Progenitor cell of endocrine pancreas (in vitro differentiated cells): ENCODE measurements around the gene APCDD1L. TPM values are rescaled to one million over a fixed set of nuclear protein-coding genes. Genes with fewer than 3 reads are reported as not detected.

Experiments
- DNase-seq: peaks from one replicate; pipeline ENCODE4 v3.0.0; 2021; ENCODE audit warnings: low spot score; ENCODE audit not compliant: unreplicated experiment
- H3K27ac Mint-ChIP-seq: 2 replicates; pipeline ENCODE4 v1.8.0; 2021; ENCODE audit warnings: mild to moderate bottlenecking, moderate library complexity, mixed read lengths
- H3K27me3 Mint-ChIP-seq: 2 replicates; pipeline ENCODE4 v1.8.0; 2021; ENCODE audit warnings: mixed read lengths
- H3K36me3 Mint-ChIP-seq: 2 replicates; pipeline ENCODE4 v1.8.0; 2022; ENCODE audit warnings: mixed read lengths; ENCODE audit not compliant: insufficient read depth
- H3K4me1 Mint-ChIP-seq: 2 replicates; pipeline ENCODE4 v1.8.0; 2021; ENCODE audit warnings: low read depth, mixed read lengths
- H3K4me3 Mint-ChIP-seq: 2 replicates; pipeline ENCODE4 v1.8.0; 2021; ENCODE audit warnings: low read depth, mild to moderate bottlenecking, moderate library complexity, mixed read lengths
- H3K9me3 Mint-ChIP-seq: 2 replicates; pipeline ENCODE4 v1.8.0; 2021; ENCODE audit warnings: low read depth, mixed read lengths
- CTCF ChIP-seq: fragments of 200-600 bp; sonication (generic); IDR thresholded peaks from one replicate; pipeline ENCODE4 v1.5.0; 2021; ENCODE audit warnings: antibody characterized with exemption, mild to moderate bottlenecking; ENCODE audit not compliant: unreplicated experiment
- total RNA-seq: library from RNA; stranded (reverse); gene quantifications from 2 replicates; pipeline ENCODE4 v1.2.1, GENCODE V29; 2021

APCDD1L gene
- total RNA-seq, 1 donor from 2014 or later: not detected

DNA sequence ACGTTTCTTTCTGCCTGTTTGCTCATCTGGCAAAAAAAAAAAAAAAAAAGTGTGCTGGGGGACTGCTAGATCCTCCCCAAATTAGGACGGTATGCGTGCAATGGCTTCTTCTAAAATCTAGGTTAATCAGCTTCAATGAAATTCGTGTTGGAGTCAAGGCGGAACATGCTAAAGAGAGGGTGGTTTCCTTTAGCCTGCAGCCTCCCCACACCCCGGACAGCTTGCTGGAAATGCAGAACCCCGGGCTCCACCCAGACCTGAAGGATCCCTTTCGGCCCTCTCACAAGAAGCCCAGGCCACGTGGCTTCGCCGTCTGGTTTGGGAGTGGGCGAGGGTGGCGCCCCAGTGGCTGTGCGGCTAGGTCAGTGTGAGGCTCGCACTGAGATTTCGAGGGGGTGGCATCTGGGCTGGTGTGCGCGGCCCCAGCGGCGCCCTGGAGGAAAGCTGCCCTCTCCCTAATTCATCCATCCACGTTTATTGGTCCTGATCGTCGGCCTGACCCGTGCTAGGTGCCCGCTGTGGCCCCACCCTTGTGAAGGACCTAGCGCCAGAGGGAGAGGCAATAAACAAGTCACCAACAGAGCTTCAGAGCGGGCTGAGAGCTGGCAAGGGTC, 49.0 kb downstream of the APCDD1L start:
- no peak for TF ChIP-seq CTCF
- Mint-ChIP-seq H3K27ac (no peak overlapping the region), H3K36me3 (no peaks in the 10 kb centered on the region), H3K4me3 (no peak overlapping the region), H3K4me1 (no peaks in the 10 kb centered on the region), H3K27me3 (no peaks in the 10 kb centered on the region), H3K9me3 (no peaks in the 10 kb centered on the region)
- DNase-seq: no peak

DNA sequence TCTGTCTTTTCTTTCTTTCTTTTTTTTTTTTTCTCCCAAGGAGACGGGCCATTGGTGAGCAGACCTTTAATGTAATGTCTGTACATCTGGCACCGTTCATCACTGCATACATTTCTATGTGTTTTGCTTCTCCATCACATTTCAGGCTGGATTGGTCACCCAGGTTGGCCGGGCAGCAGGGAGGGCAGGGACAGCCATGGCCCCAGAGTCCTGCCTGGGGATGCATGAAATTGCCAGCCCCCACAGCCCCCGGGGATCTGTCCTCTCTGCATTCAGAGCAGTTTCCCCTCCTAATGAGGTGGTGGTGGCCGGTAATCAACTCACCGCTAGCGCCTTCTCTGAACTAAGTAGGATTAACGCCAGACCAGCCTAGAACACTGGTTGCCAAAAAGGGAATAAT, 50.4 kb downstream of the APCDD1L start:
- H3K9me3 Mint-ChIP-seq: no peaks in the 10 kb centered on the region
- no peaks in the 10 kb centered on the region for H3K4me1 Mint-ChIP-seq
- H3K36me3 Mint-ChIP-seq: no peaks in the 10 kb centered on the region
- TF ChIP-seq CTCF: no peak
- H3K27me3 Mint-ChIP-seq: no peaks in the 10 kb centered on the region
- no peak overlapping the region for H3K4me3 Mint-ChIP-seq
- no peak for DNase-seq
- no peak overlapping the region for H3K27ac Mint-ChIP-seq

- no peak for DNase-seq
- Mint-ChIP-seq H3K4me1 (no peaks in the 10 kb centered on the region), H3K36me3 (no peaks in the 10 kb centered on the region), H3K27me3 (no peaks in the 10 kb centered on the region), H3K9me3 (no peaks in the 10 kb centered on the region), H3K4me3 (no peak overlapping the region), H3K27ac (no peak overlapping the region)
- no peak for TF ChIP-seq CTCF
Measured at GRCh38 chr20:58463256-58463655, 51.9 kb downstream of the APCDD1L start.

GRCh38 chr20:58461899-58462298, 53.3 kb downstream of the APCDD1L start:
- Mint-ChIP-seq H3K9me3 (no peaks in the 10 kb centered on the region), H3K27me3 (no peaks in the 10 kb centered on the region), H3K4me3 (no peak overlapping the region), H3K36me3 (no peaks in the 10 kb centered on the region), H3K27ac (no peak overlapping the region), H3K4me1 (no peaks in the 10 kb centered on the region)
- DNase-seq: no peak
- no peak for TF ChIP-seq CTCF

DNA sequence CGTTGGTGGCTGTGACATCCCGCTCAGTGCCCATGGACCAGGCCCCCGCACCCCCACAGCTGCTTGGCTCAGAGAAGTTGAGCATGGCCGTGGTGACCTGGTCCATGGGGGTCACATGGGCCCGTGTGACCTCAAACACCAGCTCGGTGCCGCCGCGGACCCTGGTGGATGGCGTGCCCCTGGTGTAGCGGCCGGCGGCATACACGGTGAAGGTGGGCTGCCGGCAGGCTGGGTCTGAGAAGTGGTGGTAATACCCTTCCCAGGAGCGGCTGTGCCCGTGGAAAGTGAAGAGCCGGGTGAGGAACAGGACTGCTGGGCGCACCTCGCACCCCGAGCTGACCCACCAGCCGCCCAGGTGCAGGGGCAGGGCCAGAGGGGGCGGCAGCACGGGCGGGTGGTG, 54.1 kb downstream of the APCDD1L start:
- H3K4me3 Mint-ChIP-seq: no peak overlapping the region
- H3K4me1 Mint-ChIP-seq: no peaks in the 10 kb centered on the region
- no peak overlapping the region for H3K27ac Mint-ChIP-seq
- no peak for TF ChIP-seq CTCF
- no peaks in the 10 kb centered on the region for H3K36me3 Mint-ChIP-seq
- H3K9me3 Mint-ChIP-seq: no peaks in the 10 kb centered on the region
- no peaks in the 10 kb centered on the region for H3K27me3 Mint-ChIP-seq
- no peak for DNase-seq
